GM19463 (cell line): ENCODE results near the gene CAGE1.
A peak's percentile ranks its signal among the peaks of the same experiment; 100 is the strongest.

Source experiments
- ATAC-seq: cut with Tn5 transposase; IDR thresholded peaks from one replicate; pipeline ENCODE4 v1.9.1; 2021; ENCODE audit warnings: mild to moderate bottlenecking, moderate library complexity; ENCODE audit not compliant: unreplicated experiment

The CAGE1 gene

GRCh38 chr6:7312616-7313504 lies 76.7 kb downstream of the CAGE1 start, which contains the start of gene SSR1:
Gene SSR1, minus strand, starts transcription at chr6:7313199. Its CDS starts 79 bp downstream, at chr6:7313120.
- peak; percentile 97 for ATAC-seq

GRCh38 chr6:7311917-7312615 lies 77.5 kb downstream of the CAGE1 start:
- ATAC-seq, result peak; percentile 0

GRCh38 chr6:7311176-7311575 lies 78.4 kb downstream of the CAGE1 start:
- no peak for ATAC-seq

- ATAC-seq, result no peak
Measured at GRCh38 chr6:7309050-7309449, 80.5 kb downstream of the CAGE1 start.

GRCh38 chr6:7307533-7307932 lies 82.0 kb downstream of the CAGE1 start:
- no peak for ATAC-seq

- no peak for ATAC-seq
Measured at GRCh38 chr6:7304821-7305220, 84.7 kb downstream of the CAGE1 start.

- ATAC-seq, result no peak
Measured at GRCh38 chr6:7301702-7302101, 87.8 kb downstream of the CAGE1 start.

GRCh38 chr6:7300926-7301325 lies 88.6 kb downstream of the CAGE1 start:
- no peak for ATAC-seq

- no peak for ATAC-seq
Measured at GRCh38 chr6:7298113-7298512, 91.4 kb downstream of the CAGE1 start.

GRCh38 chr6:7296602-7297001 lies 92.9 kb downstream of the CAGE1 start:
- ATAC-seq, result no peak

GRCh38 chr6:7295916-7296315 lies 93.6 kb downstream of the CAGE1 start:
- ATAC-seq, result no peak

- no peak for ATAC-seq
Measured at GRCh38 chr6:7292596-7293255, 96.8 kb downstream of the CAGE1 start.

GRCh38 chr6:7290079-7290478 lies 99.5 kb downstream of the CAGE1 start:
- ATAC-seq, result no peak

GRCh38 chr6:7285416-7285815 lies 104.1 kb downstream of the CAGE1 start:
- no peak for ATAC-seq

GRCh38 chr6:7283676-7284075 lies 105.9 kb downstream of the CAGE1 start:
- no peak for ATAC-seq

- no peak for ATAC-seq
Measured at GRCh38 chr6:7282097-7282906, 107.2 kb downstream of the CAGE1 start.
